Liver (tissue), 9 donors: ENCODE measurements around the gene EIF2B5. TPM values are rescaled to one million over a fixed set of nuclear protein-coding genes. Genes with fewer than 3 reads are reported as not detected.
"Not testable (repeated sequence)": the region's sequence is repeated elsewhere in the genome, so short reads cannot be mapped to it uniquely, and the experiment has no call there.

Experiments used
- DNase-seq: peaks from one replicate; pipeline ENCODE4 v3.0.0-alpha.2; 2017; ENCODE audit warnings: low spot score
- H3K27ac ChIP-seq, 2 donors: one replicate each; pipeline ENCODE4 v1.7.0; 2013; ENCODE audit warnings: inconsistent platforms in 2 of 2, low read length in 2 of 2, control low read depth in 1 of 2, low read depth in 1 of 2, mild to moderate bottlenecking in 1 of 2
- H3K27me3 ChIP-seq, 4 donors: one replicate each; pipeline versions ENCODE4 v1.6.1 to v1.7.0; 2013; ENCODE audit warnings: low read length in 3 of 4, inconsistent platforms in 1 of 4, mild to moderate bottlenecking in 1 of 4, moderate library complexity in 1 of 4; ENCODE audit not compliant: control insufficient read depth in 4 of 4, insufficient read depth in 4 of 4
- H3K36me3 ChIP-seq, 4 donors: one replicate each; pipeline versions ENCODE4 v1.6.1 to v1.7.0; 2013; ENCODE audit warnings: low read length in 3 of 4, mild to moderate bottlenecking in 3 of 4, low read depth in 1 of 4, moderate library complexity in 1 of 4; ENCODE audit not compliant: control insufficient read depth in 4 of 4, insufficient read depth in 3 of 4
- H3K4me1 ChIP-seq, 4 donors: one replicate each; pipeline versions ENCODE4 v1.6.1 to v1.7.0; 2013; ENCODE audit warnings: low read length in 3 of 4, mild to moderate bottlenecking in 3 of 4, moderate library complexity in 1 of 4; ENCODE audit not compliant: control insufficient read depth in 4 of 4, insufficient read depth in 4 of 4
- H3K4me3 ChIP-seq, 3 donors: one replicate each; pipeline versions ENCODE4 v1.6.1 to v1.7.0; 2013; ENCODE audit warnings: low read length in 3 of 3, control low read depth in 1 of 3, low read depth in 1 of 3, mild to moderate bottlenecking in 1 of 3
- H3K9ac ChIP-seq, 2 donors: one replicate each; pipeline ENCODE4 v1.7.0; 2013; ENCODE audit warnings: low read length in 2 of 2, mild to moderate bottlenecking in 2 of 2, moderate library complexity in 2 of 2, control low read depth in 1 of 2, low read depth in 1 of 2
- H3K9me3 ChIP-seq, 4 donors: one replicate each; pipeline versions ENCODE4 v1.6.1 to v1.7.0; 2013; ENCODE audit warnings: low read length in 3 of 4; ENCODE audit not compliant: control insufficient read depth in 4 of 4
- ATF3 ChIP-seq: IDR thresholded peaks from 2 replicates; pipeline ENCODE4 v1.6.1; 2016; ENCODE audit warnings: antibody characterized with exemption
- CTCF ChIP-seq: fragments of 150-350 bp; IDR thresholded peaks from 2 replicates; pipeline ENCODE4 v1.5.1; 2017; ENCODE audit warnings: improper control_type of control experiment, low read depth, low read length; ENCODE audit not compliant: missing input control
- EGR1 ChIP-seq, 2 donors: IDR thresholded peaks; 2 replicates each; pipeline ENCODE4 v1.6.1; 2016 to 2018; ENCODE audit warnings: antibody characterized with exemption in 2 of 2, low read depth in 2 of 2
- FOXA1 ChIP-seq: IDR thresholded peaks from 2 replicates; pipeline ENCODE4 v1.6.1; 2016; ENCODE audit warnings: antibody characterized with exemption
- FOXA2 ChIP-seq: IDR thresholded peaks from 2 replicates; pipeline ENCODE4 v1.6.1; 2016; ENCODE audit warnings: antibody characterized with exemption
- GABPA ChIP-seq, 2 donors: IDR thresholded peaks in 1 of 2; conservative IDR thresholded peaks in 1 of 2; 2 replicates each; pipeline ENCODE4 v1.6.1; 2016; ENCODE audit warnings: antibody characterized with exemption in 2 of 2, mild to moderate bottlenecking in 1 of 2, moderate library complexity in 1 of 2
- JUND ChIP-seq, 2 donors: IDR thresholded peaks; 2 replicates each; pipeline ENCODE4 v1.6.1; 2016; ENCODE audit warnings: antibody characterized with exemption in 2 of 2
- NR2F2 ChIP-seq: IDR thresholded peaks from 2 replicates; pipeline ENCODE4 v1.6.1; 2016; ENCODE audit warnings: antibody characterized with exemption
- RAD21 ChIP-seq, 2 donors: IDR thresholded peaks; 2 replicates each; pipeline ENCODE4 v1.6.1; 2016; ENCODE audit warnings: antibody characterized with exemption in 2 of 2, mild to moderate bottlenecking in 2 of 2
- SP1 ChIP-seq: IDR thresholded peaks from 2 replicates; pipeline ENCODE4 v1.6.1; 2018; ENCODE audit warnings: antibody characterized with exemption, mild to moderate bottlenecking
- WGBS: extraction: QIAGEN DNeasy Blood & Tissue Kit; methylation state at CpG from one replicate; pipeline ENCODE4 v1.1.7; 2013; 5-methylcytosine and 5-hydroxymethylcytosine counted together
- polyA plus RNA-seq, 2 donors: library from polyadenylated mRNA; stranded (reverse) in 1 of 2; unstranded in 1 of 2; fragments of 200-250 nt in 1 of 2; fragments of >200 nt in 1 of 2; fragmentation: Nextera tagmentation in 1 of 2; extraction: Ambion mirVana in 1 of 2; gene quantifications; one replicate each; pipeline versions ENCODE4 v1.2.1 to v1.2.3, GENCODE V29; 2013 to 2015
- total RNA-seq, 2 donors: library from RNA; depleted of rRNA; stranded (reverse); fragments of >200 nt; gene quantifications; one replicate each; pipeline ENCODE4 v1.2.3, GENCODE V29; 2014
- TF ChIP-seq, protein P1 (sequence below): IDR thresholded peaks from 2 replicates; pipeline ENCODE4 v1.6.1; 2016; ENCODE audit warnings: antibody characterized with exemption, mild to moderate bottlenecking
- TF ChIP-seq, protein P2 (sequence below): IDR thresholded peaks from 2 replicates; pipeline ENCODE4 v1.6.1; 2016; ENCODE audit warnings: antibody characterized with exemption
- TF ChIP-seq, protein P3 (sequence below): IDR thresholded peaks from 2 replicates; pipeline ENCODE4 v1.6.1; 2016; ENCODE audit warnings: antibody characterized with exemption
- donor health status: healthy.
- donor health status: healthy.
- donor health status: healthy.
- donor health status: healthy.
- donor health status: healthy.

Gene EIF2B5
- total and polyA plus RNA-seq, 4 donors = 19.0 to 34.3 (median 24.4) TPM

- Histone ChIP-seq H3K27me3 (no peaks in the 10 kb centered on the region), H3K9me3 (no peaks in the 10 kb centered on the region), H3K27ac (no peak overlapping the region), H3K36me3 (no peaks in the 10 kb centered on the region), H3K9ac (no peak overlapping the region), H3K4me3 (no peak overlapping the region), H3K4me1 (no peaks in the 10 kb centered on the region)
- DNase-seq = no peak
- TF ChIP-seq FOXA2 (no peak), SP1 (no peak), GABPA (IDR thresholded peaks at IDR 0.05 in 1 of 2, conservative IDR thresholded peaks at IDR 0.05 in 1 of 2) (no peak), ATF3 (no peak), NR2F2 (no peak), RAD21 (IDR thresholded peaks at IDR 0.05) (no peak), JUND (IDR thresholded peaks at IDR 0.05) (no peak), FOXA1 (no peak), CTCF (no peak), EGR1 (IDR thresholded peaks at IDR 0.05; ENCODE audit: low read depth in 2 of 2) (no peak)
- TF ChIP-seq, protein P1, sequence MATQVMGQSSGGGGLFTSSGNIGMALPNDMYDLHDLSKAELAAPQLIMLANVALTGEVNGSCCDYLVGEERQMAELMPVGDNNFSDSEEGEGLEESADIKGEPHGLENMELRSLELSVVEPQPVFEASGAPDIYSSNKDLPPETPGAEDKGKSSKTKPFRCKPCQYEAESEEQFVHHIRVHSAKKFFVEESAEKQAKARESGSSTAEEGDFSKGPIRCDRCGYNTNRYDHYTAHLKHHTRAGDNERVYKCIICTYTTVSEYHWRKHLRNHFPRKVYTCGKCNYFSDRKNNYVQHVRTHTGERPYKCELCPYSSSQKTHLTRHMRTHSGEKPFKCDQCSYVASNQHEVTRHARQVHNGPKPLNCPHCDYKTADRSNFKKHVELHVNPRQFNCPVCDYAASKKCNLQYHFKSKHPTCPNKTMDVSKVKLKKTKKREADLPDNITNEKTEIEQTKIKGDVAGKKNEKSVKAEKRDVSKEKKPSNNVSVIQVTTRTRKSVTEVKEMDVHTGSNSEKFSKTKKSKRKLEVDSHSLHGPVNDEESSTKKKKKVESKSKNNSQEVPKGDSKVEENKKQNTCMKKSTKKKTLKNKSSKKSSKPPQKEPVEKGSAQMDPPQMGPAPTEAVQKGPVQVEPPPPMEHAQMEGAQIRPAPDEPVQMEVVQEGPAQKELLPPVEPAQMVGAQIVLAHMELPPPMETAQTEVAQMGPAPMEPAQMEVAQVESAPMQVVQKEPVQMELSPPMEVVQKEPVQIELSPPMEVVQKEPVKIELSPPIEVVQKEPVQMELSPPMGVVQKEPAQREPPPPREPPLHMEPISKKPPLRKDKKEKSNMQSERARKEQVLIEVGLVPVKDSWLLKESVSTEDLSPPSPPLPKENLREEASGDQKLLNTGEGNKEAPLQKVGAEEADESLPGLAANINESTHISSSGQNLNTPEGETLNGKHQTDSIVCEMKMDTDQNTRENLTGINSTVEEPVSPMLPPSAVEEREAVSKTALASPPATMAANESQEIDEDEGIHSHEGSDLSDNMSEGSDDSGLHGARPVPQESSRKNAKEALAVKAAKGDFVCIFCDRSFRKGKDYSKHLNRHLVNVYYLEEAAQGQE = no peak
- 94% methylated on average over 6 of the region's 6 CpGs for WGBS
Observed at GRCh38 chr3:184117636-184118035, 17.5 kb upstream of the EIF2B5 start.

DNA sequence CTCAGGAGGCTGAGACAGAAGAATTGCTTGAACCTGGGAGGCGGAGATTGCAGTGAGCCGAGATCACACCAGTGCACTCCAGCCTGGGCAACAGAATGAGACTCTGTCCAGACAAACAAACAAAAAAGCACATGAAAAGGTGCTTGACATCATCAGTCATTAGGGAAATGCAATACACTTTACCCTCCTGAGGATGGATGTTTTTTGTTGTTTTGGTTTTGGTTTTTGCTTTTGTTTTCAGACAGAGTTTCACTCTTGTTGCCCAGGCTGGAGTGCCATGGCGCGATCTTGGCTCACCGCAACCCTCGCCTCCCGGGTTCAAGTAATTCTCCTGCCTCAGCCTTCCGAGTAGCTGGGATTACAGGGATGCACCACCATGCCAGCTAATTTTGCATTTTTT lies 14.1 kb upstream of the EIF2B5 start:
- H3K36me3 ChIP-seq, H3K9me3 ChIP-seq, H3K4me1 ChIP-seq, H3K4me3 ChIP-seq, H3K9ac ChIP-seq, DNase-seq, H3K27me3 ChIP-seq, H3K27ac ChIP-seq: not testable (repeated sequence)
- WGBS = 88% methylated on average over 8 of the region's 8 CpGs

DNA sequence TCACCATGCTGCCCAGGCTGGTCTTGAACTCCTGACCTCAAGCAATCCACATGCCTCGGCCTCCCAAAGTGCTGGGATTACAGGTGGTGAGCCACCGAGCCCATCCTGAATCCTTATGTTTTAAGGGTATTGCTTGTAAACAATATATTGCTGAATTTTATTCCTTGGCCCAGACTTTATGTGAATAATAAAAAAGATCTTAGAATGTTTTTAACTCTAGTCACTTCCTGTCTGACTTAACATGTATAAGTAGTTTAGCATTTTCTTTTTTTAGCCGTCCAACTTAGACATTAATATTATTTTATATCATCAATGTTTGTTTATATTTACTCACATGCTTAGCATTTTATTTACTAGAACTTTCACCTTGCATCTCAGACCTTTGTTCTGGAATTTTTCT lies 9.2 kb upstream of the EIF2B5 start:
- no peaks in the 10 kb centered on the region for H3K27me3 ChIP-seq
- H3K36me3 ChIP-seq = no peaks in the 10 kb centered on the region
- DNase-seq = no peak
- no peak overlapping the region for H3K27ac ChIP-seq
- TF ChIP-seq FOXA2 (no peak), RAD21 (IDR thresholded peaks at IDR 0.05) (no peak), SP1 (no peak), NR2F2 (no peak), FOXA1 (no peak)
- TF ChIP-seq, protein P2, sequence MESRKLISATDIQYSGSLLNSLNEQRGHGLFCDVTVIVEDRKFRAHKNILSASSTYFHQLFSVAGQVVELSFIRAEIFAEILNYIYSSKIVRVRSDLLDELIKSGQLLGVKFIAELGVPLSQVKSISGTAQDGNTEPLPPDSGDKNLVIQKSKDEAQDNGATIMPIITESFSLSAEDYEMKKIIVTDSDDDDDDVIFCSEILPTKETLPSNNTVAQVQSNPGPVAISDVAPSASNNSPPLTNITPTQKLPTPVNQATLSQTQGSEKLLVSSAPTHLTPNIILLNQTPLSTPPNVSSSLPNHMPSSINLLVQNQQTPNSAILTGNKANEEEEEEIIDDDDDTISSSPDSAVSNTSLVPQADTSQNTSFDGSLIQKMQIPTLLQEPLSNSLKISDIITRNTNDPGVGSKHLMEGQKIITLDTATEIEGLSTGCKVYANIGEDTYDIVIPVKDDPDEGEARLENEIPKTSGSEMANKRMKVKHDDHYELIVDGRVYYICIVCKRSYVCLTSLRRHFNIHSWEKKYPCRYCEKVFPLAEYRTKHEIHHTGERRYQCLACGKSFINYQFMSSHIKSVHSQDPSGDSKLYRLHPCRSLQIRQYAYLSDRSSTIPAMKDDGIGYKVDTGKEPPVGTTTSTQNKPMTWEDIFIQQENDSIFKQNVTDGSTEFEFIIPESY = no peak
- TF ChIP-seq, protein P1 = no peak
- TF ChIP-seq, protein P3, sequence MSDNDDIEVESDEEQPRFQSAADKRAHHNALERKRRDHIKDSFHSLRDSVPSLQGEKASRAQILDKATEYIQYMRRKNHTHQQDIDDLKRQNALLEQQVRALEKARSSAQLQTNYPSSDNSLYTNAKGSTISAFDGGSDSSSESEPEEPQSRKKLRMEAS = no peak
- 86% methylated on average over 3 of the region's 3 CpGs for WGBS
- no peak overlapping the region for H3K4me3 ChIP-seq
- peaks cover 0 to 5% (median 0%) of the 10 kb centered on the region in 4 donors for H3K4me1 ChIP-seq
- no peaks in the 10 kb centered on the region for H3K9me3 ChIP-seq
- no peak overlapping the region for H3K9ac ChIP-seq
